NCI-H1694 treated with DMSO at 0.1 percent for 48 hours (cell line): Measurements from ENCODE around the gene NAA38.

Experiments used
- DNase-seq: peaks from one replicate; lab custom pipeline; 2025; lab: John Stamatoyannopoulos, UW

NAA38 gene

GRCh38 chr17:7841396-7841914, 15.9 kb downstream of the NAA38 start:
- DNase-seq, result peak; percentile 59

- no peak for DNase-seq
Observed at GRCh38 chr17:7840875-7841274, 16.5 kb downstream of the NAA38 start.

- DNase-seq, result no peak
Observed at GRCh38 chr17:7840441-7840840, 16.9 kb downstream of the NAA38 start.

GRCh38 chr17:7839876-7840261, 17.5 kb downstream of the NAA38 start:
- peak; percentile 25 for DNase-seq

GRCh38 chr17:7839190-7839875, 18.0 kb downstream of the NAA38 start:
- DNase-seq, result no peak

- DNase-seq, result peak; percentile 42
Observed at GRCh38 chr17:7838090-7839075, 19.0 kb downstream of the NAA38 start.

GRCh38 chr17:7837408-7838088, 19.8 kb downstream of the NAA38 start:
- DNase-seq, result peak; percentile 33

- peak; percentile 97 for DNase-seq
Observed at GRCh38 chr17:7836596-7837407, 20.6 kb downstream of the NAA38 start.

- peak; percentile 89 for DNase-seq
Observed at GRCh38 chr17:7835814-7836595, 21.4 kb downstream of the NAA38 start.

GRCh38 chr17:7834957-7835813, 22.2 kb downstream of the NAA38 start:
- peak; percentile 94 for DNase-seq

- DNase-seq, result no peak
Observed at GRCh38 chr17:7834542-7834956, 22.8 kb downstream of the NAA38 start.

GRCh38 chr17:7833795-7834541, 23.4 kb downstream of the NAA38 start, which contains the start of gene KDM6B:
Gene KDM6B (plus strand): TSS chr17:7834217. CDS start chr17:7845555, 11,338 bp downstream.
- peak; percentile 82 for DNase-seq

GRCh38 chr17:7833011-7833794, 24.2 kb downstream of the NAA38 start:
- DNase-seq, result no peak

- no peak for DNase-seq
Observed at GRCh38 chr17:7832431-7832830, 24.9 kb downstream of the NAA38 start.

GRCh38 chr17:7831233-7831632, 26.1 kb downstream of the NAA38 start:
- no peak for DNase-seq

GRCh38 chr17:7830616-7831015, 26.7 kb downstream of the NAA38 start:
- no peak for DNase-seq

- no peak for DNase-seq
Observed at GRCh38 chr17:7825206-7825990, 32.0 kb downstream of the NAA38 start.
